WTC11 (cell line): ENCODE measurements around the gene HOXA13. TPM values are rescaled to one million over a fixed set of nuclear protein-coding genes. Genes with fewer than 3 reads are reported as not detected.
A peak's percentile ranks its signal among the peaks of the same experiment; 100 is the strongest.

Source experiments
- ATAC-seq: fragments of 200-7000 bp; cut with Tn5 transposase; 2 replicates; pipeline ENCODE4 v1.10.0; 2021; ENCODE audit warnings: mild to moderate bottlenecking, moderate library complexity
- CTCF ChIA-PET: fragments of 300-600 bp; sonication (Branson Sonifier 250); formaldehyde crosslinking; loops from one replicate; lab custom pipeline; 2021; ENCODE audit warnings: antibody characterized with exemption; lab: Charles Lee
- POLR2A ChIA-PET: fragments of 350-600 bp; sonication (Branson Sonifier 250); formaldehyde crosslinking; loops from one replicate; lab custom pipeline; 2021; ENCODE audit warnings: antibody characterized with exemption; lab: Charles Lee
- DNase-seq: peaks from one replicate; pipeline ENCODE4 v3.0.0; 2021; ENCODE audit warnings: low spot score
- H3K27ac Mint-ChIP-seq: 2 replicates; pipeline ENCODE4 v1.8.0; 2021; ENCODE audit warnings: mixed read lengths
- H3K27me3 Mint-ChIP-seq: 2 replicates; pipeline ENCODE4 v1.8.0; 2021; ENCODE audit warnings: low read depth, mild to moderate bottlenecking, moderate library complexity, mixed read lengths
- H3K36me3 Mint-ChIP-seq: 2 replicates; pipeline ENCODE4 v1.8.0; 2021; ENCODE audit warnings: mixed read lengths
- H3K4me1 Mint-ChIP-seq: 2 replicates; pipeline ENCODE4 v1.8.0; 2022; ENCODE audit warnings: mixed read lengths
- H3K4me3 Mint-ChIP-seq: 2 replicates; pipeline ENCODE4 v1.8.0; 2021; ENCODE audit warnings: mild to moderate bottlenecking, moderate library complexity, mixed read lengths
- H3K9me3 Mint-ChIP-seq: 2 replicates; pipeline ENCODE4 v1.8.0; 2021; ENCODE audit warnings: mixed read lengths
- AR ChIP-seq: fragments of 250-450 bp; sonication (Bioruptor Pico); IDR thresholded peaks from 2 replicates; pipeline ENCODE4 v1.9.0; 2021; ENCODE audit warnings: mild to moderate bottlenecking
- ELF4 ChIP-seq: sonication (generic); formaldehyde crosslinking; IDR thresholded peaks from 2 replicates; pipeline ENCODE4 v1.8.1; 2022; ENCODE audit warnings: low read depth, mild to moderate bottlenecking, moderate library complexity, missing genetic modification reagents
- ESRRA ChIP-seq: sonication (generic); formaldehyde crosslinking; IDR thresholded peaks from 2 replicates; pipeline ENCODE4 v1.8.1; 2022; ENCODE audit warnings: mild to moderate bottlenecking, missing genetic modification reagents, borderline replicate concordance
- ETV6 ChIP-seq: sonication (generic); formaldehyde crosslinking; IDR thresholded peaks from 2 replicates; pipeline ENCODE4 v1.8.1; 2022; ENCODE audit warnings: mild to moderate bottlenecking, missing genetic modification reagents
- HMGA2 ChIP-seq: fragments of 250-450 bp; sonication (Bioruptor Pico); IDR thresholded peaks from 2 replicates; pipeline ENCODE4 v1.4.0; 2021; ENCODE audit warnings: mild to moderate bottlenecking, moderate library complexity
- JAZF1 ChIP-seq: fragments of 250-450 bp; sonication (Bioruptor Pico); IDR thresholded peaks from 2 replicates; pipeline ENCODE4 v1.9.0; 2021; ENCODE audit warnings: moderate library complexity, mild to moderate bottlenecking, inconsistent platforms
- MXD4 ChIP-seq: fragments of 250-450 bp; sonication (Bioruptor Pico); IDR thresholded peaks from 2 replicates; pipeline ENCODE4 v1.8.0; 2021; ENCODE audit warnings: mild to moderate bottlenecking, moderate library complexity, borderline replicate concordance
- MYBL2 ChIP-seq: sonication (generic); formaldehyde crosslinking; IDR thresholded peaks from 2 replicates; pipeline ENCODE4 v1.8.1; 2023; ENCODE audit warnings: mild to moderate bottlenecking, moderate library complexity, missing genetic modification reagents
- NR2C2 ChIP-seq: sonication (generic); formaldehyde crosslinking; IDR thresholded peaks from 2 replicates; pipeline ENCODE4 v1.8.0; 2022; ENCODE audit warnings: mild to moderate bottlenecking, missing genetic modification reagents
- OVOL2 ChIP-seq: fragments of 250-450 bp; sonication (Bioruptor Pico); IDR thresholded peaks from 2 replicates; pipeline ENCODE4 v1.9.0; 2021; ENCODE audit warnings: mild to moderate bottlenecking, borderline replicate concordance
- SP1 ChIP-seq: sonication (generic); formaldehyde crosslinking; conservative IDR thresholded peaks from 2 replicates; pipeline ENCODE4 v1.8.1; 2022; ENCODE audit warnings: missing genetic modification reagents
- TP53 ChIP-seq: sonication (generic); formaldehyde crosslinking; IDR thresholded peaks from 2 replicates; pipeline ENCODE4 v1.8.1; 2023; ENCODE audit warnings: mild to moderate bottlenecking, missing genetic modification reagents
- ZBTB43 ChIP-seq: sonication (generic); formaldehyde crosslinking; IDR thresholded peaks from 2 replicates; pipeline ENCODE4 v1.8.1; 2023; ENCODE audit warnings: mild to moderate bottlenecking, missing genetic modification reagents
- ZMAT4 ChIP-seq: fragments of 250-450 bp; sonication (Bioruptor Pico); IDR thresholded peaks from 2 replicates; pipeline ENCODE4 v1.9.0; 2021; ENCODE audit warnings: mild to moderate bottlenecking
- ZNF138 ChIP-seq: sonication (generic); formaldehyde crosslinking; conservative IDR thresholded peaks from 2 replicates; pipeline ENCODE4 v1.8.1; 2022; ENCODE audit warnings: mild to moderate bottlenecking, moderate library complexity, missing genetic modification reagents
- ZNF219 ChIP-seq: sonication (generic); formaldehyde crosslinking; IDR thresholded peaks from 2 replicates; pipeline ENCODE4 v1.8.0; 2023; ENCODE audit warnings: missing genetic modification reagents, mild to moderate bottlenecking, borderline replicate concordance
- ZNF263 ChIP-seq: sonication (generic); formaldehyde crosslinking; IDR thresholded peaks from 2 replicates; pipeline ENCODE4 v1.8.1; 2022; ENCODE audit warnings: low read depth, mild to moderate bottlenecking, moderate library complexity, missing genetic modification reagents
- ZNF416 ChIP-seq: fragments of 250-450 bp; sonication (Bioruptor Pico); IDR thresholded peaks from 2 replicates; pipeline ENCODE4 v1.9.0; 2021; ENCODE audit warnings: mild to moderate bottlenecking, inconsistent platforms
- ZNF512 ChIP-seq: sonication (generic); formaldehyde crosslinking; IDR thresholded peaks from 2 replicates; pipeline ENCODE4 v1.8.1; 2022; ENCODE audit warnings: missing genetic modification reagents, borderline replicate concordance
- total RNA-seq: library from RNA; stranded (reverse); gene quantifications from 3 replicates; pipeline ENCODE4 v1.2.3, GENCODE V29; 2021
- TF ChIP-seq, protein P1 (sequence below): sonication (generic); formaldehyde crosslinking; IDR thresholded peaks from 2 replicates; pipeline ENCODE4 v1.8.0; 2023; ENCODE audit warnings: missing genetic modification reagents

The HOXA13 gene
- total RNA-seq, 1 experiment from 2014 or later = not detected

DNA sequence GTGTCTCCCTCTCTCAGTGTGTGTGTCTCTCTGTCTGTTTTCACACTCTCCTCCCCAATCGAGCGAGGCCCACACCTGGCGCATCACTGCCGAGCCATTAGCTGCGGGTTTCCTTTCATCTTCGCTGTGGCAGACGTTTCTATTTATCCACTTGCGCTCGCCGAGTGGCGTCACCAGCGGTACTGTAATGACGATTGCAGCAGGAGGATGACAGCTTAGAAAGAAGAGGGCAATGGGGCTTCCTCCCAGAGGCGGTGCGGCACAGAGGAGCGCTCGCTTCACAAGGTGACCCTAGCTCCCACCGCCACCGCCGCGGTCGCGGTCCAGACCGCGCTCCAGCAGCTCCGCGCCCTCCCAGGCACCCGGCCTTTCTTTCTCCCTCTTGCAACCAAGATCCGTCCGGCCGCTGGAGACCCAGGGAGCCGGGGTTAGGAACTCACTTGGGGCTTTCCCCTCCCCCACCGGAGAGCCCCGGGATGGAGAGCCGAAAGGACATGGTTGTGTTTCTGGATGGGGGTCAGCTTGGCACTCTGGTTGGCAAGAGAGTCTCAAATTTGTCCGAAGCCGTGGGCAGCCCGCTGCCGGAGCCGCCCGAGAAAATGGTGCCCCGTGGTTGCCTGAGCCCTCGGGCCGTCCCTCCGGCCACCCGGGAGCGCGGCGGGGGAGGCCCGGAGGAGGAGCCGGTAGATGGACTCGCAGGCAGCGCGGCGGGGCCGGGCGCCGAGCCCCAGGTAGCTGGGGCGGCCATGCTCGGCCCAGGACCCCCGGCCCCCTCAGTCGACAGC is 42.9 kb upstream of the HOXA13 start, which contains the start of gene EVX1 (continued):
- no peak for TF ChIP-seq AR (CRISPR knock-in tag)
- TF ChIP-seq ELF4 (CRISPR knock-in tag) = no peak
- TF ChIP-seq, protein P1, sequence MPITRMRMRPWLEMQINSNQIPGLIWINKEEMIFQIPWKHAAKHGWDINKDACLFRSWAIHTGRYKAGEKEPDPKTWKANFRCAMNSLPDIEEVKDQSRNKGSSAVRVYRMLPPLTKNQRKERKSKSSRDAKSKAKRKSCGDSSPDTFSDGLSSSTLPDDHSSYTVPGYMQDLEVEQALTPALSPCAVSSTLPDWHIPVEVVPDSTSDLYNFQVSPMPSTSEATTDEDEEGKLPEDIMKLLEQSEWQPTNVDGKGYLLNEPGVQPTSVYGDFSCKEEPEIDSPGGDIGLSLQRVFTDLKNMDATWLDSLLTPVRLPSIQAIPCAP = no peak
- TF ChIP-seq ZNF138 (CRISPR knock-in tag) = no peak

- ATAC-seq (no peak), DNase-seq (no peak)
- Mint-ChIP-seq H3K4me1 (peaks cover 57% of the 10 kb centered on the region), H3K9me3 (no peaks in the 10 kb centered on the region), H3K36me3 (no peaks in the 10 kb centered on the region), H3K4me3 (peak overlapping the region; percentile 63), H3K27ac (no peak overlapping the region), H3K27me3 (peaks cover 100% of the 10 kb centered on the region)
- ChIA-PET CTCF (interaction anchor here (0.8 to 3.8 kb wide), 6 partner anchors 27 to 88 kb away, joined by 3 to 19 read pairs (median 6); no protein-coding TSS in a partner anchor), POLR2A (interaction anchor here (1.0 kb wide), 1 partner anchor 15 kb away, joined by 4 read pairs; no protein-coding TSS in a partner anchor)
- TF ChIP-seq TP53 (CRISPR knock-in tag) (no peak), ZNF416 (no peak), ZBTB43 (CRISPR knock-in tag) (no peak), ETV6 (no peak), ESRRA (CRISPR knock-in tag) (no peak), ZNF263 (no peak), SP1 (CRISPR knock-in tag) (no peak), ZNF219 (CRISPR knock-in tag) (no peak), ZMAT4 (CRISPR knock-in tag) (no peak), MXD4 (CRISPR knock-in tag) (no peak), ELF4 (CRISPR knock-in tag) (no peak), NR2C2 (CRISPR knock-in tag) (no peak)
Measured at GRCh38 chr7:27242154-27242553, 42.3 kb upstream of the HOXA13 start.

- peak overlapping the region; percentile 33; the same call in 1 of the 2 replicates for H3K4me3 Mint-ChIP-seq
- no peaks in the 10 kb centered on the region for H3K9me3 Mint-ChIP-seq
- ATAC-seq (0 out of 2 replicates have a peak, but pooled peaks have one; percentile 4), DNase-seq (no peak)
- H3K36me3 Mint-ChIP-seq = no peaks in the 10 kb centered on the region
- ChIA-PET CTCF (interaction anchor here (0.8 to 3.8 kb wide), 9 partner anchors 28 to 365 kb away, joined by 3 to 19 read pairs (median 4); partner anchors contain the start of gene HOXA13), POLR2A (interaction anchor here (1.0 kb wide), 1 partner anchor 14 kb away, joined by 4 read pairs; no protein-coding TSS in a partner anchor)
- H3K27me3 Mint-ChIP-seq = peaks cover 100% of the 10 kb centered on the region
- no peak for TF ChIP-seq MYBL2
- no peak for TF ChIP-seq ZNF263
- no peak for TF ChIP-seq OVOL2 (CRISPR knock-in tag)
- no peak for TF ChIP-seq AR (CRISPR knock-in tag)
- TF ChIP-seq ZNF512 = no peak
- TF ChIP-seq JAZF1 = no peak
- TF ChIP-seq HMGA2 (CRISPR knock-in tag) = no peak
- no peak for TF ChIP-seq ZNF416
- peaks cover 52% of the 10 kb centered on the region for H3K4me1 Mint-ChIP-seq
- no peak overlapping the region for H3K27ac Mint-ChIP-seq
Measured at GRCh38 chr7:27241189-27242056, 41.5 kb upstream of the HOXA13 start.
